ENCODE measurements around the gene KCNQ5.

DNA sequence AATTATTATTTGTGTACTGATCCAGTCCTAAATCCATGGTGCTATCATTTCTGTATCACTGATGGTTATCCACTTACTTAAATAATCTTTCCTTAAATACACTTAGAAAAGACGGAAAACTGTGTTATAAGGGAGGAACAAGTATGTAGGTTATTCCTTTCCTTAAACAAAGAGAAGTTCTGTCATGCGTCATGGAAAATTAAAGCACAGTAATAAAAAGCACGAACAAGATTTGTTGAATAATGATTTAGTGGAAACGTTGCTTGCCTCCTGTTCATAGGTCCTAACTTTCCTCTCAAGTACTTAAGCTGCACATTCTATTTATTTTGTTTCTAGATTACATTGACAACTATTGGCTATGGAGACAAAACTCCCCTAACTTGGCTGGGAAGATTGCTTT lies 483.1 kb downstream of the KCNQ5 start:
- TF ChIP-seq CTCF (IDR thresholded peaks at IDR 0.05), result no peak
- no peak for TF ChIP-seq POLR2A (IDR thresholded peaks at IDR 0.05)
